GM12875 (cell line): ENCODE results near the gene TRIO.

Experiments
- H3K4me3 ChIP-seq: one replicate; pipeline ENCODE4 v1.5.1; 2011; ENCODE audit warnings: low read depth, low read length, control low read depth
- TF ChIP-seq, protein P1 (sequence below): IDR thresholded peaks from 2 replicates; pipeline ENCODE4 v1.5.1; 2011; ENCODE audit warnings: low read depth, mild to moderate bottlenecking, control low read depth, inconsistent platforms, low read length, moderate library complexity, borderline replicate concordance; ENCODE audit not compliant: insufficient read depth

Gene TRIO

DNA sequence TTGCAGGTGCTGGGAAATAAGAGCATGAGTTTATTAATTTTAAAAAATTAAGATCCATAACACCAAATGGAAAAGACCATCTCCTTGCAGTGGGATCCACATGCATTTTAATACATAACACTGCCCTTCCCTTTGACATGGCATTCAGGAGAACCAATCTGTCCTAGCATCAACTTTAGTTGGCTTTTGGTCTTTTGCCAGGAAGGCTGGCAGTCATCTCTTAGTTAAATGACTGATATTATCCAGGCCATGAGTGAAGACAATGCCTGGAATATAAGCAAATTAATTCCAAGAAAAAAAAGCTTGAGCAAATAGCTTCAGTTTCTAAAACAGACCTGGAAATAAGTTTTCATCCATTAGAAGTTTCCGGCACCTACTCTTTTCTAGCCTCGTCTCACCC lies 383.4 kb downstream of the TRIO start:
- H3K4me3 ChIP-seq = no peak overlapping the region
- TF ChIP-seq, protein P1, sequence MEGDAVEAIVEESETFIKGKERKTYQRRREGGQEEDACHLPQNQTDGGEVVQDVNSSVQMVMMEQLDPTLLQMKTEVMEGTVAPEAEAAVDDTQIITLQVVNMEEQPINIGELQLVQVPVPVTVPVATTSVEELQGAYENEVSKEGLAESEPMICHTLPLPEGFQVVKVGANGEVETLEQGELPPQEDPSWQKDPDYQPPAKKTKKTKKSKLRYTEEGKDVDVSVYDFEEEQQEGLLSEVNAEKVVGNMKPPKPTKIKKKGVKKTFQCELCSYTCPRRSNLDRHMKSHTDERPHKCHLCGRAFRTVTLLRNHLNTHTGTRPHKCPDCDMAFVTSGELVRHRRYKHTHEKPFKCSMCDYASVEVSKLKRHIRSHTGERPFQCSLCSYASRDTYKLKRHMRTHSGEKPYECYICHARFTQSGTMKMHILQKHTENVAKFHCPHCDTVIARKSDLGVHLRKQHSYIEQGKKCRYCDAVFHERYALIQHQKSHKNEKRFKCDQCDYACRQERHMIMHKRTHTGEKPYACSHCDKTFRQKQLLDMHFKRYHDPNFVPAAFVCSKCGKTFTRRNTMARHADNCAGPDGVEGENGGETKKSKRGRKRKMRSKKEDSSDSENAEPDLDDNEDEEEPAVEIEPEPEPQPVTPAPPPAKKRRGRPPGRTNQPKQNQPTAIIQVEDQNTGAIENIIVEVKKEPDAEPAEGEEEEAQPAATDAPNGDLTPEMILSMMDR = no peak

DNA sequence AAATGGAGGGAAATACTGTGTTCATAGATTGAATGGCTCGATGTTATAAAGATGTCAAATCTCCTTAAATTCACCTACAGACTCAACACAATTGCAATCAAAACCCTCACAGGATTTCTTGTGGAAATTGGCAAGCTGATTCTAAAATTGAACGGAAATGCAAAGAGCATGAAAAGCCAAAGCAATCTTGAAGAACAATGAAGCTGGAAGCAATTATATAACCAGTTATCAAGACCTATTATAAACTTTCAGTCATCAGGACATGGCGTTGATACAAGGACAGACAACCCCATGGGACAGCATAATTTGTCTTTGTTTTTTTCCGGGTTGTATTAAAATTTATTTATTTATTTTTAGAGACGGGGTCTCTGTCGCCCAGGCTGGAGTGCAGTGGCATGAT lies 385.0 kb downstream of the TRIO start:
- no peak overlapping the region for H3K4me3 ChIP-seq
- TF ChIP-seq, protein P1 = no peak

DNA sequence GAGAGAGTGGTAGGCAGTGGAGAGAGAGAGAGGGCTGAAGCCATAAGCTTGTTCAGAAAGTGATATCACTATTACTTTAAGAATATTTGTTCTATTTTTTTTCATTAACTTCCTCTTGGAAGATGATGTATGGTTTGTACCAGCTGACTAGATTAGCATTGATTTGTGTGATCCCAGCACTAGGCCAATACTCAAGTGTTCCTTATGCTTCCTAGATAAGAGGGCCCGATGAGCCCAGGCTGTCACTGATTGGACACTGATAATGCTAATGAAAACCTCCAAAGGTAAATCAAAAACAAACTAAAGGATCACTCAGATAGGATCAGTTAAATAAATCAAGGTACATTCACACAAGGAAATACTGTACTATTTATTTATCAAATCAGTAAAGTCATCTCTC lies 385.8 kb downstream of the TRIO start:
- no peak overlapping the region for H3K4me3 ChIP-seq
- TF ChIP-seq, protein P1 = no peak

DNA sequence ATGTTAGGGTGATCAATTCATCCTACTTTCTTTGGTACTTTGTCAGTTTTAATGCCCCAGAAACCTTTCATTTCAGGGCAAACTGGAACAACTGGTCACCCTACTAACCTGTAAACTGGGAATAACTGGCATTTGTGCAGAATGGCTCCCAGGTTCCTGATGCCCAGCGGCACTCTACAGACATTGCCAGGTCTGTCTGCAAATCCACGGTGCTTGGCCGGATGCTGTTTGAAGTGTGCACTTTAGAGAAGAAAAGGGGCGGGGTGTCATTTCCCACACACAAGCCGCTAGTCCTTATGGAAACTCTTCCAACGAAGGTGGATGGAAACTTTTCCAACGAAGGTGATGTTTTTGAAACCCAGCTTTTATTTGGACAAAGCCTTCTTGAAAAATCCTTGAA lies 388.5 kb downstream of the TRIO start:
- TF ChIP-seq, protein P1 = no peak
- no peak overlapping the region for H3K4me3 ChIP-seq

DNA sequence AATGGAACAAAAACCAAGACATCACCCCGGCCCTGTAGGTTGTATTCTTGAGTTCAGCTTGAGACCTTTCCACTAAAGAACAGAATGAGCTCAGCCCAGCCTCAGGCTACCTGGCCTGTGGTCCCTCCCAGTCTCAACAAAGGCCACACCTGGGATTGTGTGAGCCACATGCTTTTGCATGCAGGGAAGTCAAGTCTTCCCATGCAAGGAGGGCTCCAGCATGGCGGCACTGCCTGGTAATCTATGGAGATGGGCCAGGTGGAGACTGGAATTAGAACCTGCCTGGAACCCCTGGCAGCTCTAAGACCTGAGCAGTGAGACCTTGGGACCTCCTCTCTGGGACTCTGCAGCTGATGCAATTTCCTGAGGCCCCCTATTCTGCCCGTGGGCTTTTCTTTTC lies 389.0 kb downstream of the TRIO start:
- TF ChIP-seq, protein P1 = no peak
- no peak overlapping the region for H3K4me3 ChIP-seq

DNA sequence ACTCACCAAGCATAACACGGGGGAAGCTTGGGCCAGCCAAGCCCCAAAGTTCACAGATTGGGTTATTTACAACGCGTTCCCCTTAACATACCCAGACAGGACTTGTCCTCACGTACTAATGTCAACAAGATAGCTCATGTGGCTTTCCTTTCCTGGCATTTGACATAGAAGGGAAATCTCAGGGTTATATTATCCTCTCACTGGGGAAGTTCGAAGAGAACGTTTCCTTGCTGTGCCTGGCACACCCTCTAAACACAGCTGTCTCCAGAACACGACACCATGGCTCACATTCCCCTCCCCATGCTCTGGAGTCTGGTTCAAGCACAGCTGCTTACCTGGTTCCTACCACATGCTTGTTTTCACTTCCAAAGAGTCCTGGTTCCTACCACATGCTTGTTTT lies 391.6 kb downstream of the TRIO start:
- no peak overlapping the region for H3K4me3 ChIP-seq
- TF ChIP-seq, protein P1 = no peak

DNA sequence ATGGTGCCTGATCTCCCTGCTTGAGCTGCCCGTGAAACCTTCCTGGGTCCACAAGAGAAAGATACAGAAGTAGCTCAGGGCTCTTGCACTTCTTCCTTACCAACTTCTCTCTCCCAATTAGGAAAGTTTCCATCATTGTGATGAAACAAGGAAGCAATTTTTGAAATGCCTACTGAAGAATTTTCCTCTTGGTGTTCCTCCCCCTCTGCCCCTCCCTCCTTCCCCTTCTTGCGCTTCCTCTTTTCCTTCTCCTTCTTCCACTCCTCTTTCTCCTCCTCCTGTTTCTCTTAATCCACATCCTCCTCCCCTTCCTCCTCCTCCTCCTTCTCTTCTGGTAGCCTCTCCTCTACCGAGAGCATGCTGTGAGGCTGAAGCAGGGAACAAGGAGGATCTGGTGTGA lies 402.2 kb downstream of the TRIO start:
- no peak overlapping the region for H3K4me3 ChIP-seq
- TF ChIP-seq, protein P1 = no peak
